AML-193 (cell line): ENCODE data around the gene RABGAP1L.

ENCODE experiments used
- DNase-seq, 2 experiments: peaks; one replicate each; lab custom pipeline; 2025; lab: John Stamatoyannopoulos, UW

The RABGAP1L gene

DNA sequence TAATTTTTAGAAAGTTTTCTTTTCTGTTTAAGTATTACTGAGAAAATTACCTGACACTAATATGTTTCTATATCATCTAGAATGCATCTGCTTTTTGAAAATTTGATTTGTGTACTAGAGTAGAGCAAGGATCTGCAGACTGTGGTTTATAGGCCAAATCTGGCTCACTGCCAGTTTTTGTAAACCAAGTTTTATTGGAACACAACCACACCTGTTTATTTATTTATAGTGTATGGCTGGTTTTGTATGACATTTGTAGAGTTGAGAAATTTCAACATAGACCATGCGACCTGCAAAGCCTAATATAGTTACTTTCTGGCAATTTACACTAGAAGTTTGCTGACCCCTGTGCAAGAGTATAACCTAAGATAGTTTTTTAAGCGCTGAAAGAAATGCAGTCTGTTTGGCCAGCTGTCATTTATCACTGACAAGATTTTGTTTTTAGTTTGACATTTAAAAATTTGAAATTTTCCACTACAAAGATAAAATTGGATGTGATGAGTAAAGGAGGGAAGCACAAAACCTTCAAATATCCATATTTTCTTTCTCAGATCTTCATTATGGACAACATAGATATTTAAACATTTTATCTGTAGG lies 804.3 kb downstream of the RABGAP1L start:
- DNase-seq = no peak

DNA sequence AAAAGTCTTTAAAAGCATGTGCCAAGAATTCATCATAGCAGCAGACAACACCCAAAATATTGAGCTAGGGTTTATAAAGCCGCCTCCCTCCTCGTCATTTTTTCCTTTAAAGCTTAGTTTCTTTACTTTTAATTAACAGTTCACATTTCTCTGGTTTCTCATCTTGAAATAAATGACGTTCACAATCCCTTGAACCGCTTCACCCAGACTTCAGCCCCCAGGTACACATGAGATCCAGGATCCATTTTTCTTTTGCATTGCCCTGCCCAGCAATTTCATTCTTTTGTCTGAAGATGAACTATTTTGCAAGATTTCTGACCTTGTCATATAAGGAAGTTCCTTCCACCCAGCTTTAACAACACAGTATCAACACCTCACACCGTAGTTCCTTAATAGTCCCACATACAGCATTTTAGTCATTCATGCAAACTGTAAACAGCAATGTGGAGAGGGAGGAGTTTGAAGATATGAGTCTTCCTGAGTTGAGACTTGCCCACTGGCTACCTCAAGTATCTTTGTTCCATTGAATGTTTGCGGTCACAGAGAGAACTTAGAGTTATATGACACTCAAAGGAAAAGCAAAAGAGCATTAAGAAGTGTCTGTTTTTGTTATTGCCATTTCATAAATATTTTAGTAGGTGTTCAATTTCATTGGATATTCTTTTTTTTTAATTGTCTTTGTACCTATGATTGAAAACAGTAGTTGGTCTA lies 805.1 kb downstream of the RABGAP1L start:
- DNase-seq = peak; percentile 79 to 88

DNA sequence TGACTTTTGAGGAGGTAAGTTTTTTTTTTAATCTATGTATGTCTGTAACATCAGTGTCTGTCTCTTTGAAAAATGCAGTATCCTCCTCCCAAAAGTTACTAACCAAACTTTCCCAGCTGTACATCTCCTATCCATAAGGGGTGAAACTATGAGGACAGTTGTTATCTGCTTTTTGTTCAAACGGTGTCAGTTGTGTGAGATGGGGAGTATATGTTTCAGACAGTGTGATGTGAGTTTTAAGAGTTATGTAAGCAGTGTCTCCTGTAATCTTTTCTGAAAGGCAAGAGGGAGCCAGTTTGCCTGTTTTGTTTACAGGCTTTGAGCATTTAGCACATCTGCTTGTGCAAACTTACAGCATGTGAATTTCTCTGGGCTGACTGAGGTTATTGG lies 805.6 kb downstream of the RABGAP1L start:
- no peak for DNase-seq

DNA sequence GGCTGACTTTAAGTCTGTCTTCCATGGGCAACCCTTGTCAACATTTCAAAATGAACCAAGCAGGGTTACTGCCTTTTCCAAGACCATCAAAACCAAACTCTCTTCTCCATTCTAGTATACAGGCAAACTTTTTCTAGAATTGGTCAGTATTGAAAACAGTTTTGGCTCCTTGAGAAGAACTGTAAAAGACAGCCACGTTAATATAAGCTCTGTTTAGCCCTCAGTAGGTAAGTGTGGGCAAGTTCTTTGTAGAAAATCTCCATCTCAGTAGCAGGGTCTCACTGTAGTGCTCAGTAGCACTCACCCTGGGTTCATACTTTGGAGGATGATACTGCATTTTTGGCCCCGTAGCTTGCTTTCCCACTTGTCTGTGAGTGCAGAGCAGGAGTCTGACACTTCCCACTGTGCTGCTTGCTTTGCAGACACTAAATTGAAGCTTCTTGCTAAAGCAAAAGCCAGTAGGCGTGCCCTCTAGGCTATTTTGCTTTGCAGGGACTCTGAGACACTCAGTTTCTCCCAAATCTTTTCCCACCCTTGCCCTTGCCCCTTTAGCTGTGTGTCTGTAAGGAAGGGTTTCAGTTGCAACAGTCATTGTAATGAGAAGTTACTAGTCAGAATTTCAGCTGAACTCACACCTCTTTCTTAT lies 806.2 kb downstream of the RABGAP1L start:
- DNase-seq = no peak

DNA sequence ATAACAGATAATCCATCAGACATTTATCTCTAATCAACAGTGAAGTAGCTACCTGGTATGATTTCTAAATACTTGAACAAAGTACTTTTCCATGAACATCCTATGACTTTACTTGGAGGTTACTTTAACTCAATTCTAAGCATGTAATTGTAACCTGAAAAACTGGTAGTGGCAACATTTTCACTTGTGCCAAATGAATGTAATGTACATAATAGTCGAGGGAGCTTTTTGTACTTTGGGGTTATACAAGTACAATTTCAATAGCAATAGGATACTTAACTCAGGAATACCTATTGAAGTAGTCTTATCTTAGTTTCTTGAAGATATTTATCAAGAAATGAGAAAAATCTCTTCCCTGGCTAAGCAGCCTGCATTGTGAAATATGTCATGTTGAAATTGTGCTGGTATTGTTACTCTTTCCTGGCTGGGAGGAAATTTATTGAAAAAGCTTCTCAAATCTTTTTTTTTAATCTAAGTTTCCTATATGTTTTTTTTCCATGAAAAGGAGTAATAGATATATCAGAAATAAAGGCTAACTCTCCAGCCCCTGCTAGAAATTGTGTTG lies 806.8 kb downstream of the RABGAP1L start:
- DNase-seq = peak in 1 of 2 experiments; percentile 6

DNA sequence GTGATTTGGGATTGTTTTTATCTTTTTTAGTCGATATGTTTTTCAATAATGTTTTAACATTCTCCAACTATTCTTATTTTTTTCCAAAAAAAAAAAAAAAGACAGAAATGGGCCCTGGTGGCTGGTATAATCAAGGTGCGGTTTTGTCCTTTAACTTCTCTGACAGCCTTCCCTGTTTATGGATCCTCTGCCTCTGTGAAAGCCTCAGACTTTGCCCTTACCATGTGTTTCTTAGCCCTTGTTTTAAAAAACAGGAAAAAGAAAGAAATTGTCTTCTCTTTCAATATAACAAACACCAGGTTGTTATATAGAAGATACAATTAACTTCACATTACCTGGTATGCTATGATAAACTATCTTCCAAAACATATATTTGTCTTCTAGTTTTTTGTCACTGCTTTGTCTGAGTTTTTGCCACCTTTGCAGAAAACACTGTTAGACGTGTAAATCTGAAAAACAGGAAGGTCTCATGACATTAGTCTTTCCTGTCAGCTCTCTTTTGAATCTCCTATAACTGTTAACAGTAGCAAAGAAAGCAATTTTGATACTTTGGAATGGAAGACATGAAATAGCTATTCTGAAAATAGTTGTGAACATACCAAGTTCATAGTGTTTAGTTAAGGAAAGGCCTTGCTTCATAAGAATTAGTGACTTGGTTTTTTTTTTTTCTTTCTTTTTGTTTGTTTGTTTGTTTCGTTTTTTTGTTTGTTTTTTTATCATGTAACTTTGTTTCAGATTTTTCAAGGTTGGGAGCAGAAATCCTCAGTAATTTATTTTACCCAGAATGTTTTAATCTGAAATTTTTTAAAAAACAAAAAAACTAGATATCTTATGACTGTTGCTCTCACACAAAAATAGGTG lies 808.8 kb downstream of the RABGAP1L start:
- peak in 1 of 2 experiments; percentile 5 for DNase-seq

DNA sequence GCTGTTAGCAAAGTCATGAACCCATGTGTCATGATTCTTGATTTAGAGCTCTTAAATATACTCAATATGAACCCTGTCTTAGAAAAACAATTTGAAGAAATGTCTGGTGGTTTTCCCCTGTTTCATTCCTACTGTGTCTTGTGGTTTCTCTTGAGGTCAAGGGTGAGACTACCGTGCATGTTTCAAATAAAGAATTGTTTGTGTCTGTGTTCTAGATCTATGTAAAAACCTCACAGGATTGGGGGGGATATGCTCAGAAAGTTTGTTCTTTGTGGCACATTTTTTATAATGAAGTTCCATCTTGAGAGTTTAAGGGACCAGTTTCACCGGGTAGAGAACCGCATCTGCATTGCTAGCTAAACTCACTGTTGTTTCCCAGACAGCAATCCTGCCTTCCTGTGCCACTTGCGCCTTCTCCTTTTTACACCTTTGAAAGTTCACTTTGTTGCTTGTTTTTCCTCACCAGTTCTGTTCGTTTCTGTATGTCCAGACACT lies 809.5 kb downstream of the RABGAP1L start:
- peak; percentile 8 for DNase-seq

DNA sequence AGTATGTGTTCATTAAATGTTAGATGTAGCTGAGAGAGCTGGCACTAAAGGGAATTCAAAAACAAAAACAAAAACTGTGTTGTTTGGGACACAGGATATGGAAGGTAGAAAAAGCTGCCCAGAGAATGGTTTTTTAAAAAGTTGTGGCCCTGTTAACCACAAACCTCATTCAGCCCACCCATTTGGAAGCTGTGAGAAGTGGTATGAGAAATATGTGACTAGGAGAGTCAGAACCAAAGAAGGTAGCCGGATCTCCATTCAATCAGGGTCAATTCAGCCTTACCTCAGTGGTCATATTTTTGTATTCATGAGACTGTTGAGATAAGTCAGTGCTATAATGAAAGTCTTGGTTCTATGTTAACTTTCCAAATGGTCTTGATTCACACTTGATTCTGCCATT lies 810.7 kb downstream of the RABGAP1L start:
- no peak for DNase-seq

DNA sequence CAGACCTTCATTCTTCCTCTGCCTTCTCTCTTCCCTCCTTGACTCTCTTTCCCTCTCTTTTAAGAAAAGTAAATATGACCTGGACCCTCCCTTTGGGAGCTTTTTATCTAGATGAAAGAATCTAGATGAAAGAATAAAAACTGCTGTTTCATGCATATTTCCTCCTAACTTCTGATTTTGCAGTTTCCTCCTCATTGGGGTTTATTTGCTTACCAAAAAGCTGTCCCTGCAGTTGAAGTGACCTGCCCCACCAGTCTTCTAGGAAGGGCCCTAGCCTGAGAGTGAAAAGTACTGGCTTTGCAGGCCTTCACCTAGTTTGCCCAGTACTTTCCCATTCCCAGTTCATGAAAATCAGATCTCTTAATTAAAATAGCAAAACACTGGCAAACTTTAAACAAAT lies 812.1 kb downstream of the RABGAP1L start:
- DNase-seq = no peak

DNA sequence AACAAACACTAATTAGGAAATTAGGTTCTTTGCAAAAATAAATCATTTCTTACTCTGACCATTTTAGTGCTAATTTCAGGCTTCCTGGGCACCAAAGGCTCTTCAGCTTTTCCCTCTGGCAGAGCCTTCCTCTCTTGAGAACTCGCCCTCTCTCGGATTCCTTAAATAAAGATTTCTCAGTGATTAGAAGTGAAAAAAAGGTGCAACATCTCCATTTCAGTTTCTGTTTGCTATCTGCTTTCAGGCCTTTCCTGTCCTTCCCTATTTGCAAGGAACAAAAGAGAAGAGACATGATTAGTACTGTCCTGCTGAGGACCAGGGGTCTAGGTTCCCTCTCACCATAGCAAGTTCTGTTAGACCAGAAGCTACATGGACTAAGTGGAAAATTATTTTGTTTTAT lies 812.6 kb downstream of the RABGAP1L start:
- no peak for DNase-seq

DNA sequence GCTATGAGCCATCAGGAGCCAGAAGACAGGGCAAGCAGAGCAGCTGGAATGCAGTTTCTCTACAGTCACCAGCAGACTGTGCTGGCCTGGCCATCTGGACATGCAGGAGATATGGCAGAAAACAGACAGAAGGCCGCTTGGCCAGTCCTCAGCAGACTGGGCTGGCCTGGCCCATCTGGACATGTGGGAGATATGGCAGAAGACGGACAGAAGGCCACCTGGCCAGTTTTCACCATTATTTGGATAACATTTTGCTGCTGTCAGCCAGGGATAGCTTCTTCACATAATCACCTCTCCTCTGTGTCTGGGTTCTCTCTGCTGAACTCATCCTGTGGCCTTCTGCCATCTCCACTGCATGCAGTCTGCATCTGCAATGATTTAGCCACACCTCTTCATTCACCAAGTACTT lies 815.4 kb downstream of the RABGAP1L start:
- DNase-seq = no peak

DNA sequence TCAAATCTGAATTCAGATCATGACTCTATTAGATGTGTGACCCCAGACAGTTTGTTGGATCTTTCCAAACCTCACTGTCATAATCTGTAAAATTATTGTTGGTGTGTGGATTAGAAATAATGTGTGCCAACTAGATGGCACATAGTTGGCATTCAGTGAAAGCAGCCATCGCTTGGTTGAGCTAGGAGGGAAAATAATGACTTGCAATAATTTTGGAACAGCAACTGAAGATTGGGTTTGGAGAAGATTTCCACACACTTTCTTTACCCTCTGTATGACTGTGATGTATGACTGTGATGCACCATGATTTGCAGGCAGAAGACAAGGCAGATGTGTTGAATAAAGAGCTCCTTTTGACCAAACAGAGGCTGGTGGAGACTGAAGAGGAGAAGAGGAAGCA lies 816.4 kb downstream of the RABGAP1L start:
- DNase-seq = no peak

DNA sequence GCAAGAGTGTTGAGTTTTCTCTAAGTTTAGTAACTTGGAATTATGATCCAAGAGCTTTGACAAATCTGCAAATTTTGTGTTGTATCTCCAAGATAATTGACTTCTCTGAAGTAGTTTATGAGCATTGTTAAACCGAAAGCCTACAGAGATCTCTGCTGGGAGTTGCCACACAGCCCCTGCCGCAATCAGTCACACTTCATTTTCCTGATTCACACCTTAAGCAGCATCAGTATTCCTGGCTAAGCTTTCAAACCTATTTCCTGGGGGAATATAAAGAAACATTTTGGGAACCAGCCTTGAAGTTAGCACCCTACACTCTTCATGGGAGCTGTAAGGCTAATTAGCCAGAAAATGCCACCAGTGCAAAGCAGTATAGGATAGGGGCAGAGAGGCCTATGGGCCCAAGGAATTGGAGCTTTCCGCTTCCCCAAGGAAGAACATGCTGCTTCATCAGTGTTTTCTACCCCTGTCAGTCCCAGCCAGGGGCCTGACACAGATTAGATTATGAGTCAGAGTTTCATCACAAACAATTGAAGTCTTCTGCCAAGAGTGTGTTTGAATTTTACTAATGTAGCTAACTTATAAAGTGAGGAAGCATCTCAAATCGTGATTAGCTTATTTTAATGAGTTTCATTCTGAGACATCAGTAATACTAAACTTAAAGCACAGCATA lies 817.3 kb downstream of the RABGAP1L start:
- DNase-seq = no peak

DNA sequence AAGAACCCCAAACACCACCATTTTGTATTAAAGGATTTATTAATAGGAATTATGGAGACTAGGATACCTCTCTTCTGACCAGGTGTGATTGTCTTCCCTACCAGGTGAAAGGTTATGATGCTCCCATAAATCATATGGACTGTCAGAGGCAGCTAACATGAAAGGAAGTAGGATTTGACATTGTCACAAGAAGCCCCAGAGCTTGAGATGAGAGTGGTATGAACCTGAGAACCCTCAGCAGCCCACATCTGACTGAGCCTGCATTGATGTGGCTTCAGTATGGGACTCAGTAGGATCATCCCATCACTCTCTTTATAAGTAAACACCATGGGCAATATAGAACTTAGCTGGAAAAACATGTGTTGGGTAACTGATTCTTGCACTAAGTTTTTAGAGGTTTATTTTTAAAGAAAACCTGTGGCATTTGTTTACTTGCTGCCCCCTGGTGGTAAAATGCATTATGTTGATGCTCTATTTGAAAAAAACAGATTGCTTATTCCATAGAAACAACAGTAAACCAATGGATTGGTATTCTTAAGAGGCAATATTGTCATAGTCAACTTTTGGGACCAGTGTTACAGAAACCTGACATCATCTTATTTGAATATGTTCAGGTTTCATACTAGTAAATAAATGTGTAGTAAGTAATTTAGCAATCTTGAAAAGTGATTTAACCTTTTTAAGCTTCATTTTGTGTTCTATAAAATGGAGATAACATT lies 823.8 kb downstream of the RABGAP1L start:
- peak; percentile 27 to 61 for DNase-seq

DNA sequence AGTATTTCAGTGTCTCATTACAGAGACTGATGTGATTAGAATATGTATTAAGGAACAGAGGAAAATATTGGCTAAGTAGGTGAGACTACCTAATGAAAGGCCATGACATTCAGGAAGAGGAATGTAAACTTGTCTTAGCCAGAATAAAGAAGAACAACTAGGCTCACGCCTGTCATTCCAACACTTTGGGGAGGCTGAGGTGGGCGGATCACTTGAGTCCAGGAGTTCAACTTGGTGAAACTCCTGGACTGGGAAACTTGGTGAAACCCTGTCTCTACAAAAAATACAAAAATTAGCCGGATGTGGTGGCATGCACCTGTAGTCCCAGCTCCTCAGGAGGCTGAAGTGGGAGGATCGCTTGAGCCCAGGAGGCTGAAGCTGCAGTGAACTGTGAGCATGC lies 825.6 kb downstream of the RABGAP1L start:
- no peak for DNase-seq

DNA sequence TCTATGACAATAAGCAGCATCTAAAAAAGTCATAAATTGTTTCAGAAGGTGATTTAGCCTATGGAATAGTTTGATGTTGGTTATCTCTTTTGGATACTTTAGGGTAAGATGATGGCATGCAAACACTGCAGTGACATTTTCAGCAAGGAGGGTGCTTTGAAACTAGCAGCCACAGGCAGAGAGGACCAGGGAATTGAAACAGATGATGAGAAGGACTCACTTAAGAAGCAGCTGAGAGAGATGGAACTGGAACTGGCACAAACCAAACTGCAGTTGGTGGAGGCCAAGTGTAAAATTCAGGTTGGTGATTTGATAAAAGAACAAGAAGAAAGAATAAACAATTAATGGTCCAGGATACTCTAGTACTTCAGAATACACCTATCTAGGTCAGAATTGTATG lies 829.2 kb downstream of the RABGAP1L start:
- DNase-seq = no peak

DNA sequence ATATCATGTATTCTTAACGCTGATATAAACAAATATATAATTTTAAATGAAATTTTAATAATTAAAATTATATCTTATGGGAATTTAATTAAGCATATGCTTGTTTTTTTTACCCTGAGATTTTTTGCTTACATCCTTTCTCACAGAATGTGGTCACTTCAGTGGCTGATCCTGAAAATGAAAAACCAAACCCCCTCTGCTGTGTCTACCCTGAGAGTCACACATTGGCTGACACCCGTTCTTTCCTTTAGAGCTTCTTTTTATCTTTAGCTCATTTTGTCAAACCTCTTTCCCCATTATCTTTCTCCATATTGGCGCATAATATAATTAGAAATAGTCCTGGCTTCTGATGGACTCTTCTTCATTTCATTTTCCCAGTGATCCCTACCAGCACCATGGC lies 829.7 kb downstream of the RABGAP1L start:
- no peak for DNase-seq

DNA sequence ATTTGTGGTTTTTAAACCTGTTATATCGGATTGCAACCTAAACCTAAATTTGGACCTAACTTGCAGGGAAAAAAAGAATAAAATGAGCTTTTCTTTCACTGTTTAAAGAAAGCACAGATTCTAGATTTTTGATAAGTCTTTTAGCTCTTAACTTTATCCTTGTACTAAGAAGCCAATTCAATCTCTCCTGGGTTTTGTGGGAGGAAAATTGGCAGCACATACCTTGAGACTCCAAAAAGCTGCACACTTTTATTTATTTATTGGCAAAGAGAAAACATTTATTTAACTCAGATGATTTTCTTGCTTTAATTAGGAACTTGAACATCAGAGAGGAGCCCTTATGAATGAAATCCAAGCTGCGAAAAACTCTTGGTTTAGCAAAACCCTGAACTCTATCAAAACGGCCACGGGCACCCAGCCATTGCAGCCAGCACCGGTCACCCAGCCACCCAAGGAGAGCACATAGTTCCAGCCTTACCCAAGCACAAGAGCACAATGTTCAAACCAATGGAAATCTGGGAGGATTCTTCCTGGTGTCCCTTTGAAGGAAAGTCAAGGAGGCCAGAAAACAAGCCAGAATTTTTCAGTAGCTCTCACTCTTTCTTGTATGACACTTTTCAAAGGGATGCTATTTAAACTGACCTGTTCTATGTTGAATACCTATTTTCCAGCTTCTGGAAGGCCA lies 830.4 kb downstream of the RABGAP1L start:
- DNase-seq = no peak

DNA sequence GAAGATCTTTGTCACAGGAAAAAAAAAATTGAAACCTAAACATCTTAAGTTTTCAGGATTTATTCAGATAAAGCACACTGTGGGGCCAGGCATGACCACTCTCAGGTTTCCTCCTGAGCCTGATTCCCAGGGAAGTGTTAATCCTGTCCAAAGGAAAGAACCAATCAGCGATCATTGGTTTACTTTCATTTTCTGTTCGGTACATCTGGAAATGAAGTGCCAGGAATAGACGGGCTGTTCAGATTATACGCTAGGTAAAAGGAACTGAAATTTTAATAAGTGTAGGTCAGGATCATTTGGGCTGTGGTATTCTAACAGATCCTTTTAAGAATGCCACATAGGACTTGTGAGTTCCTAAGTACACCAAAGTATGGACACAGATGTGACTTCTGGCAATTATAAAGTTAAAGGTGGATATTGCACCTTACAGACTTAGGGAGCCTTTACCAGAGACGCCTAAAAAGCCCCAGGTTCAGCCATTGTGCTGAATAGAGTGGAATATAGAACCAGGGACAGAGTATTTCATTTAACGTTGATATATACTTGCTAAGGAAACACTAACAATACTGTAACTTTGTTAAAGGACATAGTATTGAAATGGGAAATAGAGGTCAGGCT lies 831.2 kb downstream of the RABGAP1L start:
- peak; percentile 43 to 53 for DNase-seq

DNA sequence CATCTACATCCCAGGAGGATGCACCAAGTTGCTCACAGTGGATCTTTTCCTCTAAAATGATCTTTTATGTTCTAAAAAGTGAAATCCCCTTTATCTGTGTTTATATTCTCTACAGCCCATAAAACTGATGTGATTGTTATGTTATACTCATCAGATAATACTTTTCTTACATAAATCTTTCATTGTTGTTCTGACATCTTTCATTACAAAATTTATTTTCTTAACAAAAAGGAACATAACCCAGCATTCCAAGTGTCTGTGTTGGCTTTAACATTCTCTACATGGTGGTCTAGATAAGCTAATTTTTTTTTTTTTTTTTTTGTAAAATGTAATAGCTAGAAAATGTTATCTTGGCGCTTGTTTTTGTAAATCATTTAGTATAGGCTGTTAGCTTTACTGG lies 832.2 kb downstream of the RABGAP1L start:
- DNase-seq = no peak
